Measurements from ENCODE around the gene FAM135A. TPM values are rescaled to one million over a fixed set of nuclear protein-coding genes. Genes with fewer than 3 reads are reported as not detected.

The FAM135A gene
- total and polyA plus RNA-seq, 9 of the 15 experiments (the other 6 are each of a cell fraction or from before 2014, with no cell fraction given): 7.4 to 32.9 (median 19.2) TPM

DNA sequence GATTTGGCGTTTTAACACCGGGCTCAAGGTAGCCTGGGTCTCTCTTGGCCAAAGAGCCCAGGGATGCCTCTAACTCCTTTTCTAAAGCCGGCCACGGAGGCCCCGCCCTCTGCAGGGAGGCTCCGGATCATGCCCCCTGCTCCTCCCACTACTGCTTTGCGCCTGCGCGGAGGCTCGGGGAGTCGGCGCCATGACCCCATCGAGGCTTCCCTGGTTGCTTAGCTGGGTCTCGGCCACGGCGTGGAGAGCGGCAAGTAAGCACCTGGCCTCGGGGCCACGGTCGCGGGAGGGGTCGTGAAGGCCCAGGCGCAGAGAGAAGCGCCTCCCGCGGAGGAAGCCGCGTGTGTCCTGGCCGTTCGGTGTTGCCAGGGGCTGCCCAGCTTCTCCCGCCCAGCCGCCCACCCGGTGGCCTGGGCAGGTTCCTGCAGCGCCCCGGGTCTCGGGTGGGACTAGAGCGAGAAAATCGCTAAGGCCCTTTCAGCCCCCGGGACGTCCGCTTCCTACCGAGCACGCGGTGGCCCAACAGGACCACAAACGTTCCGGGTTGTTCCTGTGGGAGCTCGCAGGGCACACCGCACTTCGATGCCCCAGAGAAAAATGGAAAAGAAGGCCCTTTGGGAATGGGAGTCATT lies 153.6 kb downstream of the FAM135A start, which contains the start of gene SDHAF4 (continued):
- TF ChIP-seq TCF7 (IDR thresholded peaks at IDR 0.05; ENCODE audit: borderline replicate concordance) (no peak), MEF2D (tag; conservative IDR thresholded peaks at IDR 0.05; ENCODE audit: low read depth) (no peak), POLR2G (IDR thresholded peaks at IDR 0.05; ENCODE audit: low read depth, low read length) (peak; percentile 97), GTF2F1 (IDR thresholded peaks at IDR 0.05; ENCODE audit: low read depth, low read length) (no peak), CTCFL (IDR thresholded peaks at IDR 0.05; ENCODE audit: borderline replicate concordance, insufficient read depth, low read depth, low read length, poor library complexity, severe bottlenecking) (no peak), RUNX1 (IDR thresholded peaks at IDR 0.05; ENCODE audit: low read depth) (no peak), ZKSCAN1 (IDR thresholded peaks at IDR 0.05; ENCODE audit: low read depth, low read length) (no peak), E2F1 (CRISPR knock-in tag; IDR thresholded peaks at IDR 0.05) (no peak), ASH1L (IDR thresholded peaks at IDR 0.05; ENCODE audit: borderline replicate concordance, low read depth, partially characterized antibody) (no peak), ZNF197 (CRISPR knock-in tag; IDR thresholded peaks at IDR 0.05; ENCODE audit: low read depth) (no peak), MIER1 (IDR thresholded peaks at IDR 0.05; ENCODE audit: low read depth) (no peak), CEBPG (CRISPR knock-in tag; IDR thresholded peaks at IDR 0.05) (no peak), CEBPG (tag; conservative IDR thresholded peaks at IDR 0.05 in 1 of 2, IDR thresholded peaks at IDR 0.05 in 1 of 2) (no peak), EP400 (IDR thresholded peaks at IDR 0.05) (peak; percentile 85), HEY1 (CRISPR knock-in tag; IDR thresholded peaks at IDR 0.05; ENCODE audit: borderline replicate concordance) (no peak), XRCC4 (IDR thresholded peaks at IDR 0.05; ENCODE audit: extremely low read depth, insufficient read depth, insufficient read length) (no peak), NELFE (IDR thresholded peaks at IDR 0.05; ENCODE audit: insufficient read depth, insufficient read length) (no peak)
- TF ChIP-seq, protein P1, sequence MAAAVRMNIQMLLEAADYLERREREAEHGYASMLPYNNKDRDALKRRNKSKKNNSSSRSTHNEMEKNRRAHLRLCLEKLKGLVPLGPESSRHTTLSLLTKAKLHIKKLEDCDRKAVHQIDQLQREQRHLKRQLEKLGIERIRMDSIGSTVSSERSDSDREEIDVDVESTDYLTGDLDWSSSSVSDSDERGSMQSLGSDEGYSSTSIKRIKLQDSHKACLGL (CRISPR knock-in tag; IDR thresholded peaks at IDR 0.05; ENCODE audit: borderline replicate concordance, poor library complexity, severe bottlenecking): no peak
- TF ChIP-seq, protein P2, sequence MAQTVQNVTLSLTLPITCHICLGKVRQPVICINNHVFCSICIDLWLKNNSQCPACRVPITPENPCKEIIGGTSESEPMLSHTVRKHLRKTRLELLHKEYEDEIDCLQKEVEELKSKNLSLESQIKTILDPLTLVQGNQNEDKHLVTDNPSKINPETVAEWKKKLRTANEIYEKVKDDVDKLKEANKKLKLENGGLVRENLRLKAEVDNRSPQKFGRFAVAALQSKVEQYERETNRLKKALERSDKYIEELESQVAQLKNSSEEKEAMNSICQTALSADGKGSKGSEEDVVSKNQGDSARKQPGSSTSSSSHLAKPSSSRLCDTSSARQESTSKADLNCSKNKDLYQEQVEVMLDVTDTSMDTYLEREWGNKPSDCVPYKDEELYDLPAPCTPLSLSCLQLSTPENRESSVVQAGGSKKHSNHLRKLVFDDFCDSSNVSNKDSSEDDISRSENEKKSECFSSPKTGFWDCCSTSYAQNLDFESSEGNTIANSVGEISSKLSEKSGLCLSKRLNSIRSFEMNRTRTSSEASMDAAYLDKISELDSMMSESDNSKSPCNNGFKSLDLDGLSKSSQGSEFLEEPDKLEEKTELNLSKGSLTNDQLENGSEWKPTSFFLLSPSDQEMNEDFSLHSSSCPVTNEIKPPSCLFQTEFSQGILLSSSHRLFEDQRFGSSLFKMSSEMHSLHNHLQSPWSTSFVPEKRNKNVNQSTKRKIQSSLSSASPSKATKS (CRISPR knock-in tag; IDR thresholded peaks at IDR 0.05): no peak
